ENCODE results near the gene FAM78B. TPM values are rescaled to one million over a fixed set of nuclear protein-coding genes. Genes with fewer than 3 reads are reported as not detected.

The FAM78B gene
- total and polyA plus RNA-seq, 2 donors (not counting 3 experiments of a cell fraction or from before 2014, with no cell fraction given), result 0.10 TPM; not detected in 1

DNA sequence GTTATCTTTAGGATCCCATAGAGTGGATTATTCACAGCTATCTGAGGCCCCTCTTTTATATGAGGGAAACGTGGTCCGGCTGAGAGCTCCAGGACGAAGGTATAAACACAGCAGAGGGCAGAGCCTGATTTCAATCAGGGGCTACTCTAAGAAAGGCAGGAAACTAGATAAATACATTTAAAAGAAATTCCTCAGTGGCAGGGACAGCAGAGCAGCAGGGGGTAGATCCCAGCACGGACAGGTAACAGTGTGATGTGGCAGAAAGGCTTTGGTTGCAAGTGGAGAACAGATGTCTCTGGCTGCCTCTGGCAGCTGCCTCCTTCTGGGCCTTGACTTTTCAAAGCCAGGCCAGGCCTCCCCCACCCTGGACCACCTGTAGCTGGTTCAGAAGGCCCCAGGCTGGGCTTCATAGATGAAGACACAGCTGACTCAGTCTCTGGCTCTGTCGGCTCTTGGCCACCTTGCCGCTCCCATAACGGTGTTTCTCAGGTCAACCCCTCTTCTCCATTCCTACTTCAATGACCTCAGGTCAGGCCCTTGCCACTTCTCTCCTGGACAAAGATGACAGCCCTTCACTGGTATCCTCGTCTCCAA is 43.8 kb downstream of the FAM78B start:
- no peak overlapping the region for H3K27ac ChIP-seq (ENCODE audit: insufficient read depth, low read depth, low read length)
- no peaks in the 10 kb centered on the region for H3K27me3 ChIP-seq (ENCODE audit: control insufficient read depth in 2 of 2, insufficient read depth in 2 of 2, low read length in 2 of 2)
- intact Hi-C loops (cut with micrococcal nuclease), result no loop called here
- dilution Hi-C loops (cut with MboI; ENCODE audit: extremely low pct_ligation_motif_present, low sequenced_read_pairs), result no loop called here
- TF ChIP-seq POLR2AphosphoS5 (IDR thresholded peaks at IDR 0.05; ENCODE audit: insufficient read depth, low read depth, low read length), result no peak
- no peak for TF ChIP-seq GATA2 (IDR thresholded peaks at IDR 0.05; ENCODE audit: insufficient read depth, insufficient read length, low read depth, low read length)
- no peak for TF ChIP-seq MAX (IDR thresholded peaks at IDR 0.05; ENCODE audit: insufficient read depth, insufficient read length)
- no peak for TF ChIP-seq EZH2 (IDR thresholded peaks at IDR 0.05; ENCODE audit: borderline replicate concordance, low read depth, low read length, severe bottlenecking)
- TF ChIP-seq MYC (IDR thresholded peaks at IDR 0.05; ENCODE audit: low read depth, low read length), result no peak
- no peak for TF ChIP-seq JUN (IDR thresholded peaks at IDR 0.05; ENCODE audit: borderline replicate concordance, insufficient read depth, insufficient read length, low read depth)
- no peak for TF ChIP-seq POLR2A (IDR thresholded peaks at IDR 0.05; ENCODE audit: low read depth, low read length)
- no peak for TF ChIP-seq FOS (IDR thresholded peaks at IDR 0.05; ENCODE audit: borderline replicate concordance, insufficient read depth, low read length)
- TF ChIP-seq CTCF (IDR thresholded peaks at IDR 0.05; ENCODE audit: extremely low read depth in 1 of 2, insufficient read depth in 1 of 2, low read depth in 1 of 2, low read length in 2 of 2), result no peak
- H3K4me2 ChIP-seq (ENCODE audit: insufficient read depth, low read length), result no peak overlapping the region
- ChIA-PET POLR2A (no interaction called here), CTCF (no interaction called here)
- no TSS peak for BruUV-seq (replicated peaks)
- no peak overlapping the region for H2AFZ ChIP-seq (ENCODE audit: low read depth, low read length)
- H3K9ac ChIP-seq (replicated peaks; ENCODE audit: extremely low read depth, insufficient read depth, low read length), result no peak overlapping the region
- FAIRE-seq (no peak), DNase-seq (ENCODE audit: low read depth, low spot score) (no peak)
- H3K4me1 ChIP-seq (ENCODE audit: control insufficient read depth, extremely low read depth, insufficient read depth, low read length), result no peaks in the 10 kb centered on the region
- H3K9me1 ChIP-seq (replicated peaks; ENCODE audit: control insufficient read depth, extremely low read depth, insufficient read depth, low read length), result no peaks in the 10 kb centered on the region
- no peaks in the 10 kb centered on the region for H3K79me2 ChIP-seq (ENCODE audit: control insufficient read depth, insufficient read depth, low read length)
- no peaks in the 10 kb centered on the region for H4K20me1 ChIP-seq (replicated peaks; ENCODE audit: control insufficient read depth, extremely low read depth, insufficient read depth, low read length)
- no peaks in the 10 kb centered on the region for H3K36me3 ChIP-seq (ENCODE audit: control insufficient read depth in 2 of 2, extremely low read depth in 1 of 2, insufficient read depth in 2 of 2, low read length in 2 of 2)
- no peak overlapping the region for H3K4me3 ChIP-seq (replicated peaks in 1 of 3; ENCODE audit: insufficient read depth in 1 of 3, low read depth in 1 of 3, low read length in 3 of 3)
- no peaks in the 10 kb centered on the region for H3K9me3 ChIP-seq (replicated peaks; ENCODE audit: control insufficient read depth, insufficient read depth, low read length)
